DMS114 treated with DMSO at 0.1 percent for 48 hours (cell line): ENCODE data around the gene PIGU.
"Not testable (repeated sequence)": the region's sequence is repeated elsewhere in the genome, so short reads cannot be mapped to it uniquely, and the experiment has no call there.

Experiments used
- DNase-seq: peaks from one replicate; lab custom pipeline; 2025; ENCODE audit not compliant: unreplicated experiment; lab: John Stamatoyannopoulos, UW

Gene PIGU

GRCh38 chr20:34515484-34516246 is 161.2 kb downstream of the PIGU start:
- peak; percentile 66 for DNase-seq

GRCh38 chr20:34514897-34515483 is 161.9 kb downstream of the PIGU start:
- peak; percentile 41 for DNase-seq

- not testable (repeated sequence) for DNase-seq
These were observed 162.9 kb downstream of the PIGU start for GRCh38 chr20:34514034-34514433.

- no peak for DNase-seq
These were observed 163.9 kb downstream of the PIGU start for GRCh38 chr20:34512955-34513419.

GRCh38 chr20:34512266-34512954 is 164.5 kb downstream of the PIGU start:
- no peak for DNase-seq

GRCh38 chr20:34511891-34512265 is 165.0 kb downstream of the PIGU start:
- no peak for DNase-seq

- DNase-seq, result no peak
These were observed 166.3 kb downstream of the PIGU start for GRCh38 chr20:34510575-34510974.
